ENCODE data around the gene TACC2.

TACC2 gene

DNA sequence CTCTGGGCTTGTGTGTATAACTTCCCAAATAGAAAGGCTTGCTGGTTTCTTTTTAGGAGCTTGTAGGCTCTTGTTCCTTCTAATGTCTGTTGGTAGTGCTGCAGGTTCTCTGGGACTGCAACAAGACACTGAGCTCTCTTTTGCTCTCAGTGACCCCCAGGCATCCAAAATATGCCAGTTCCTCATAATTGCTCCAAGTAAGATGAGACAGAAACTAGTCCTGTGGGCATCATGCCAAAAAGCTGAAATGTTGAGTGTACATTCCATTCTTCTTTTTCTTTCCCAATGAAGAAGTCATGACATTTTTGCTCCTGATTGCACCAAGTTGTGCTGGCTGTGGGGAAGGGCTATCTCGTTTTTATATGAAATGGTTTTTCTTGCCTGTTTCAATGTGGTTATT, 275.0 kb downstream of the TACC2 start:
- no peak for DNase-seq (ENCODE audit: extremely low read depth in 1 of 2, low read depth in 1 of 2)

DNA sequence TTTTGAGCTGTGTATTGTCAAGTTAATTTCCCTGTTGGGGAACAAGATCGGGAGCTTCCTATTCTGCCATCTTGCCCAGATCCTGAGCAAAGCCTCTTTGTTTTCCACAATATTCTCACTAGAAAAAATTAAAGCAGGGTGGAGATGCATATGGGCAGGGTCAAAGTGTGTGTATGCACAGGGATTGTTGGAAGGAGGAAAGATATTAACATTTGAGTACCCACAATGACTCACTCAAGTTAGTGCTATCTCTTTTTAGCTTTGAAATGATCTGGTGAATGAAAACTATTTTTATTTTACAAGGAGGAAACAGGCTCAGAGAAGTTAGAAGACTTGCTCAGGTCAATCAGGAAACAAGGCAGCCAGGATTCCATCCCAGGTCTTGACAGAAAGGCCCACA, 275.5 kb downstream of the TACC2 start:
- DNase-seq (ENCODE audit: extremely low read depth in 1 of 2, low read depth in 1 of 2): no peak

DNA sequence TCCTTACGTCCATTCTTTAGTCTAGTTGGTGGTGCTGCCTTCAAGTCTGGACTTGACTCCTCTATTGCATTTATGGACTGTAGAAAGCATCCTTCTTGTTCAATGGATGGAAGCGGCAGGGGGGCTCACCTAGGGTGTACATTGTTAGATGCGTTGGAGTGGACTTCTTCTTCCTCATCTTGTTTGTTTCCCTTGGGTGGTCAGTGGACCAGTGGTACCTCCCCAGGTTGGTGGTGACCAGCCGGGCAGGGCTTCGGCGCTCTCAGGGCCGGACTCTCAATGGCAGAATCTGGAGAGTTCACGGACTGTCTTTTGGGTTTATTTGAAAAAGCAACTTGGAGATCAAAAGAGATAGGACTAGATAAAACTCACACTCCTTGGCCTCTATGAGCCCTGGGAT, 276.0 kb downstream of the TACC2 start:
- DNase-seq (ENCODE audit: extremely low read depth in 1 of 2, low read depth in 1 of 2): no peak

DNA sequence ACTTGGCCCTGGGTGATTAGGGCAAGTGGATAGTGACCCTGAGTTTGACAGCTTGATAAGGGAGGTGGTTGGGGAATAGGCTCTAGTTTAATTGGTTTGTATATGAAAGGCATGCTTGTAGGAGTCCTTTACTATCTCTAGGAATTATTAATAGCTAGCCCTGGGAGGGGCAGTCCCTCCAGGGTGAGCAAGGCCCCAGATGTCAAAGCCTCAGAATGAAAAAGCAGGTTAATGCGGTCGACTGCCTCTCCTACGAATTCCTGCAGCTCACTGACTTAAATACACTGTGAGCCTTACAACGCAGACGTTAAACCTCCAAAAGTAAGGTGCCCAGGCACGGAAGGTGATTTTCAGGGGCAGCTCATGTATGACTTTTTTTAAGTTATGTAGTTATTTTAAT, 276.9 kb downstream of the TACC2 start:
- DNase-seq (ENCODE audit: extremely low read depth in 1 of 2, low read depth in 1 of 2): no peak

DNA sequence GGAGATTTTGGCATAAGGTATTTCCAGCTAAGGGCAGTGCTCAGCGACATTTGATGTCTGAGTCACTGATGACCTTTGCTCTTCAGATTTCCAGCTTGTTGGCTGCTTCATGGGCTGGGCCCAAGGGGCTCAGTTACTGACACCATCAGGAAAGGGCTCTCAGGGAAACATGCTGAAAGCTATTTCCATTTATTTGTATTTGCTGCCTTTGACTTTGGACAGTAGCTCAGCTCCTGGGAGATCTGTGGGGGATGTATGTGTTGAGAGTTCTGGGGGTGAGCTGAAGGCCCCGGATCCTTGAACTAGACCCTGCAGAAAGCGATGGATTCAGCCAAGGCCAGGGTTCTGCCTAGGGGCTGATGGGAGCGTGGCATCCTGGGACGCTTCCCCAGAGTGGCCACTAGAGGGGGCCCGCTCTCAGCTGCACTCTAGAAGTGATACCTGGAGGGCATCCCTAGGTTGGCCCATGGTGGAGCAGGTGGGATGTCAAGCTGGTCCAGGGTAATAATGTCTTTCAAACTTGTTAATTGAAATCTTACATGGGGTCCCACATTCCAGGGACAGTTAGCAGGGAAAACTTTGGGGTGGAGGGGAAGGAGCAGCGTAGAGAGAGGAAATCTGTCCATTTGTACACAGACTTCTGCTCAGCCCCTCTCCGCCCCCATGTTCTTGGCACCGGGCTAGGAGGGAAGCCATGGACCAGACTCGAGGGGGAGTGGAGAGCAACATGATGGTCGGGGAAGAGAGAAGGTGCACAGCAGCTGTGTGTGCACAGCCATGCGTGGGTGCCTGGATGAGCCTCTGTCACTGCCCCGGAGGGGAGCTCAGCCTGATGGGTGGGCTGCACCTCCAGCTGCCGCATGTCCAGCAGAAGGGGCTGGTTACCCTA, 279.1 kb downstream of the TACC2 start:
- peak; percentile 5 to 14 for DNase-seq (ENCODE audit: extremely low read depth in 1 of 2, low read depth in 1 of 2)

DNA sequence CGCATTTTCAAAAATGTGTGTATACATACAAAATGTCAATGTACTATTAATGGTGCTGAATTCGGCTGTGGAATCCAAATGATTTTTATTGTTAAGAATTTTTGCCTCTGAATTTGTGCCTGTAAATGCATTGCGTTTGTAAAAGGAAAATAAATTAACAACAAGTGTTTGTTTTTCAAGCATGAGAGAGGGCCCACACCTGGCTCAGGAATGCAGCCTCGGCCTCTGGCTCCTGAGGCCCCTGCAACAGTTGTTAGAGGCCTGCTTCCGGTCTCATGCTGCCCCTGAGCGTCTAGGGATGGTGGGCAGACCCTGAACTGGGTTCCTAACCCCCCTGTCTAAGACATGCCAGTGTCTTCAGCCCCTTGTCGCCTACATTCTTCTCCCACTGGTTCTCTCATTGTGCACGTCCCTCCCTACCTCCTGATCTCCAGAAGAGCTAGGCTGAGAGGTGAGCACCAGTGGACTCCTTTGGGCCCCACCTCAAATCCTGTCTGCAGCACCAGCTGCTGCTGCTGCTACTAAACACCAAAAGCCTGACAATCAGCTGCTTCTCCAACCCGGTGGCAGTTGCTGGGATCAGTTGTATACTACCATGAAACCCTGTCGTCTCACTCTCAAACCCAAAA, 280.2 kb downstream of the TACC2 start:
- no peak for DNase-seq (ENCODE audit: extremely low read depth in 1 of 2, low read depth in 1 of 2)

DNA sequence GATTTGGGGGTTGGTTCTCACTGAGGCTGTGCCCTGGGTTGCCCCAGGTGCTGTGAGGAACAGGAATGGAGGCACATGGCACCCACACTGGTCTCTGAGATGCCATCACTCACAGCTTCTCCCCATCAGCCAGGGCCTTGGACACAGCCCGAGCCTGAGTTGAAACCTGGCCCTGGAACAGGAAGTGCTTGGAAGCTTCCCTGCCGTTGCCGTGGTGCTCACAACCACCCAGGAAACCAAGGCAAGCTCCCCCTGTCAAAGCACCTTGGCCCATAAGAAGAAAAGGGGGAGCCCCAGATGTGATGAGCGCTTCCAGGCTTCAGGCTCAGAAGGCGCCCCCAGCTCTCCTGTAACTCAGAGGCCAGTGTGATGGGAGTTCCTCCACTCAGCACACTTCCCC, 282.1 kb downstream of the TACC2 start, which contains the start of gene BTBD16:
Gene BTBD16 (plus strand): TSS at position 221 of the 400 bp plus-strand sequence. CDS start 3,786 bp downstream, outside the sequence.
- DNase-seq (ENCODE audit: extremely low read depth in 1 of 2, low read depth in 1 of 2): no peak

DNA sequence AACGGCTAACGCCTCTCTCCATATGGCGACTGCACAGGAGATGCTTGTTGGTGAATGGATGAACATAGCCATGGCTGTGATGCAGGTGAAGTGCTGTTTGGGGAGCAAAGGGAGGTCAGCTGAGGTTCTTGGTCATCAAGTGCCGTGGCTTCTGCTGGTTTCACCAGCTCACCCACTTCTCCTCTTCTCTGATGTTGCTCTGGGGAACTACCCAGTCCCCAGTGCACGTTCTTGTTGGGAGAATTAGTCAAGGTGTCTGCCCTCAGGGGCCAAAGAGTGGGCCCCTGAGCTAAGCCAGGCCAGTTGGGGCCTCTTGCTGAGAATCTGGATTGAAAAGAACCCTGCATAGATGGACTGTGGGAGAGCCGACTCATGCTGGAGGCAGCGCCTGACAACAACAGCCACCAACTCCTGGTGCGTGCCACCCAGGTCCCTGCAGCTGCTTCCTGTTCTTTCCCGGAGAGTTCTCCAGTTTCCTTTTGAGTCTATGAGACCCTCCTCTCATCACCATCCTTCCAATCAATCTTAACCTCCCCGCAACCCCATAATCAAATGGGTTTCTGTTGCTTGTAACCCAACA, 285.1 kb downstream of the TACC2 start:
- DNase-seq (ENCODE audit: extremely low read depth in 1 of 2, low read depth in 1 of 2): no peak

DNA sequence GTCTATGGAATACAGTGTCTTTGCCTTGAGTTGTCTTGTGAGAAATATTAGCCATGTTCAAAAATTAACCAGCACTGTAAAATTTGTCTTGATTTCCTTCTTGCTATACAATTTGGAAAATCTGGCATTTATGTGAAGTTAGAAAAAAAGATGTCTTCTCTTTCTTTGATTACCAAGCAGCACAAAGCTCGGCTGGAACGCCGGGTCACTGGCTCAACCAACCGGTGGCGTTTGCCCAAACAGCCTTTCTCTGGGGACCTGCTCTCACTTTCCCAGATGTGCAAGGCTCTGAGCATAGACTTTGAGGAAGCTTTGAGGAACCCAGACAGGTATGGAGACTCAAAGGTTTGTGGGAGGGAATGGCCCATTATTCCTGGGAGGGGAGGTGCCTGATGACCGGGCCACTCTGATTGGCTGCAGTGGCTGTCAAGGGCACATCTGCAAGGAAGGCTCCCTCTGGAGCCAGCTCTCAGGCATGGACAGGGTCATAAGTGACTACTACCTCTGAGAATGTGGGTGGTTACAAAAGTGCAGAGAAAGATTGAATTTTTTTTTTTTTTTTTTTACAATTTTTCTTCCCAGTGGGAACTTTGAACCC, 287.7 kb downstream of the TACC2 start:
- DNase-seq (ENCODE audit: extremely low read depth in 1 of 2, low read depth in 1 of 2): no peak

DNA sequence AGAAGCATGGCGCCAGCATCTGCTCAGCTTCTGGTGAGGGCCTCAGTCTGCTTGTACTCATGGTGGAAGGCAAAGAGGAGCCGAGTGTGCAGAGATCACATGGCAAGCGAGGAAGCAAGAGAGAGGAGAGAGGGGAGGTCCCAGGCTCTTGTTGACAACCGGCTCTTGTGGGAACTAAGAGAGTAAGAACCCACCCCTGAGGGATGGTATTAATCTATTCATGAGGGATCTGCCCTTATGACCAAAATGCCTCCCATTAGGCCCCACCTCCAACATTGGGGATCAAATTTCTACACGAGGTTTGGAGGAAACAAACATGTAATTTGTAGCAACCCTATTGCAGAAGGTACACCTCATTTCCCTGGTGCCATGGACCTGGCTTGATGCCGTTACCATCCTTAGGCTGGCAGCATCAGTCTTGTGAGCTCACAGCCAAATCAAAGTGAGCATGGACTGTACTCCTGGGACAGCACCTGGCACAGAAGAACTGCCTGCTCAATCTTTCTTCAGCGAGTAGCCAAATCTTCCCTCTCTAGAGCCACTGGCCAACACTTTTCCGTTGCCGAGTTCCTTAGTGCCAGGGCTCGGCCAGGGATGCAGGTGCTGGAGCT, 288.7 kb downstream of the TACC2 start:
- no peak for DNase-seq (ENCODE audit: extremely low read depth in 1 of 2, low read depth in 1 of 2)

DNA sequence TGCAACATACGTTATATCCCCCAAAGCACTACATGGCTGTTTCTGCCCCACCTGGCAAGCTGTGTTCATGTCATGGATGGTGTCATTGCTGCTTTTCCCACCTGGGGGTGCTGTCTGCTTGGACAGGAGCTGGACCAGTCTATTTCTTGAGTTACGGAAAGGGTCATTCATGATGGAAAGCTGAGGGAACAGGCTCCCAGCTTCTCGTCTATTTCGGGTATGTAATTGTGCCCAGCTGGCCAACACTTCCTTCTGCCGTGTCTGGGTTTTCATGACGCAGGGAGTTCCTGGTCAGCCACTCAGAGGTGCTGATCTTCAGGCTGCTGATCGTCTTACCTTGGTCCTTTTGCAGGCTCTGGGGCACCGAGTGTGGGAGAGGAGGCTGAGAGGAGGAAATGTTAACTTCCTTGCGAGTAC, 290.8 kb downstream of the TACC2 start:
- no peak for DNase-seq (ENCODE audit: extremely low read depth in 1 of 2, low read depth in 1 of 2)

DNA sequence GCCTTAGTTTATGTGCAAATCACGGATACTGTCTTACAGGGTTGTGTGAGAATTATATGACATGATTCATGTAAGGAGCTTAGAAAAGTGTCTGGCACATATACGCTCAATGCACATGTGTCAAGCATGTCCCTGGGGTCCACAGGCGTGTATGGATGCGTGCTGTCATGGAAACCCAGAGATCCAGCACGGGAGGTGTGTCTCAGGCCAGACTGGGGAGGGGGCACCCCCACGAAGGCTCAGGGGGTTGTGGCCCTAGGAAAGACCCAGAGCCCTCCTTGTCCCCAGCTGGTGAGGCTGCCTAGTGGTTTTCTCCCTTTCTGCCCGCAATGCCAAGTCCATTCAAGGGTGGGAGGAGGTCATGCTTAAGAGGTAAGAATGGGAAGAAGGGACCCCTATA, 291.2 kb downstream of the TACC2 start:
- DNase-seq (ENCODE audit: extremely low read depth in 1 of 2, low read depth in 1 of 2): no peak

DNA sequence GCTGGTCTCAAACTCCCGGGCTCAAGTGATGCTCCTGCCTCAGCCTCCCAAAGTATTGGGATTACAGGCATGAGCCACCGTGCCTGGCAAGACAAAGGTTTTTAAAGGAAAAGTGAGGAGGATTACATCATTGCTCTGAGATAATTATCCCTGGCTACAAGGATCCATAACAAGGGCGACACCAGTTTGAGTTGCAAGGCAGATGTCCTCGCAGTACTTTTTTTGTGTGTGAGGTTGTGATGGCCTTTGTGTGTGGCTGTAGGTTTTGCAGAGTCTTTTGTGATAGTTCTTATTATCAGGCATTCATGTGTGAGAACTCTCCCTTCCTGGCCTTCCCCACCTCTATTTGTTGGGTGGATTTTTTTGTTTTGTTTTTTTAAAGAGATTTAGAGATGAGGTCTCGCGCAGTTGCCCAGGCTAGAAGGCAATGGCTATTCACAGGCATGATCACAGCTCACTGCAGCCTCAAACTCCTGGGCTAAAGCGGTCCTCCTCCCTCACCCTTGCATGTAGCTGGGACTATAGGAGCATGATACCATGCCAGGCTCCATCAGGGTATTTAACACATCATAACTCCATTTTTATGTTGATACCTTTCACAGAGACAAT, 292.2 kb downstream of the TACC2 start:
- no peak for DNase-seq (ENCODE audit: extremely low read depth in 1 of 2, low read depth in 1 of 2)

DNA sequence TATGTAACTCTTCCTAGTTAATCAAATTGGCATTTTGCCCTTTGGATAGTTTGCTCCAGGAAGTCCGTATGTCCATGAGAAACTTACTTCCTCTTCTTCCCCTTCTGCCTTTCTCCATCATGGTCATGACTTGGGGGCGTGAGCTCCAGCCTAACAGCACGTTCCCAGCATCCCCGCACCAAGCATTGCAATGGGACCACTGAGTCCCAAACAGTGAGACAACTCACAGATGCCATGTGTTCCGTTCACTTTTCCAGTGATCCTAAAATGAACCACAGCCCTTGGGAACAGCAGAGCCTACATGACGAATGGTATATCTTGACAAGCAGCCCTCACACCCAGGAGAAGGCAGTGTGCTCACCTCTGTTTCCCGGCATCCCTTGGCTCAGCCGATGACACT, 292.8 kb downstream of the TACC2 start:
- DNase-seq (ENCODE audit: extremely low read depth in 1 of 2, low read depth in 1 of 2): no peak

DNA sequence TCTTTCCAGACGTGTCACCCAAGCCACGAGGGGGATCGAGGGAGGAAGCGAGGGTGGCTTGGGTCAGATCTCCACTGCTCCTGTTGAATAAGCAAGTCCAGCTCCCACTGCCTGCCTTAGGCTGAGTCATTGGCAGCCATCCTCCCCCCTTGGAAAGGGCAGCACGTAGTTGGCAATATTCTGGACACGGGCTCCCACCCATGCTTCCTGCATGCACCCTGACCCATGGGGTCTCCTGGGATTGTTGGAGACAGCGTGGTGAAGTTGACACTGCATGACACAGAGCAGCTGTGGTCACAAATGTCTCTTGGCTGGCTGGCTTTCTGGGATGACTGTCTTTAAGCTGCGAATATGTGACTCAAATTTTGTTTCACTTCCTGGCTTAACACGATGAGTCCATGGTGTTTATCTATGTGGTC, 293.3 kb downstream of the TACC2 start:
- no peak for DNase-seq (ENCODE audit: extremely low read depth in 1 of 2, low read depth in 1 of 2)

DNA sequence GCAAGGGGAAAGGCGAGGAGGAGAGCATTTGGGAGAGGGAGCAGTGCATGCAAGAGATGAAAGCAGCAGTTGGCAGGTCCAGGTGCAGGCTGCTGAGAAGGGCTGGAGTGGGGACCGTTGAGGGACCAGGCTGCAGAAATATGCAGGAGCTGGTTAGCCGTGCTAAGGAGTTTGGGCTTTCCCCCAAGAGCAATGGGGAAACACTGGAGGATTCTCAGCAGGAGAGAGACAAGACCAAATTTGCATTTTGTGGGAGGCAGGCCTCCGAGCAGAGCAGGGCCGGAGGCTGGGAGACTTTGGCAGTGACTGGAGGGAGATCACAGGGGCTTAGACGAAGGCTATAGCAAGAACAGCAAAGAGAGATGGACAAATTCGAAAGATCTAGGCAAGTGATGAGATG, 293.9 kb downstream of the TACC2 start:
- DNase-seq (ENCODE audit: extremely low read depth in 1 of 2, low read depth in 1 of 2): no peak

DNA sequence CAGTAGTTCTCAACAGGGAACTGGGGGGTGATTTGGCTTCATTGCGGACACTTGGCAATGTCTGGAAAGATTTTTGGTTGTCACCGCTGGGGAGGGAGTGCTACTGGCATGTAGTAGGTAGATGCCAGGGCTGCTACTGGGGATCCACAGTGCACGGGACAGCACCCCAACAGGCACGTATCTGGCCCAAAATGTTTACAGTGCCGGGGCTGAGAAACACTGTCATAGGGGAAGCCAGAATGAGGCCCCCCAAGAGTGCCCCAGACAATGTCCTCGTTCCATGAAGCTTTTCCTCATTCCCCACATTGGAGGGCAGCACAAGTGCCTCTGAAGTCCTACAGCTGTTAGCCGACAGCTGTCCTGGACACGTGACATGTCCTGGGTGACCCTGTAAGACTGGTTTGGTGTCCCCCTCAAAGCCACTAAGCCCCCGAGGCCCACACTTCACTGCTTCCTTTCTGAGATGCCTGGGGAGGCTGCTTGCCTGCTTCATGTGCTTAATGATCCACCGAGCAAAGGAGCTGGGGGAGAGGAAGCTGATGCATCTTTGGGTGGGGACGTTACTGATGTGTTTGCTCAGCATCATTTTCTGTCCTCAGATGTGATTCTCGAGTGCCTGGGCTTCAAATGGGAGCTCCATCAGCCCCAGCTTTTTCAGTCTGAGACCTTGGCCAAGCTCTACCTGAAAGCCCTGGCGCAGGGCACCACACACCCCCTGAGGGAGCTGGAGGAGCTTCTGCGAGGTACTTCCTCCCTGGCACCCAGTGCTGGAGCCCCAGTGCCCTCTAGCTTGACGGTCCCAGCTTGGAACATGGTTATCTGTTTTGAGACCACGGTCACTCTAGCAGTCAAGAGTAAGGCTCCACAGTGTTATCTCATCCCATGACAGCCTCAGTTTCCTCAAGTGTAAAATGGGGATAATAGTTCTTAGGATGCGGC, 296.8 kb downstream of the TACC2 start:
- no peak for DNase-seq (ENCODE audit: extremely low read depth in 1 of 2, low read depth in 1 of 2)

DNA sequence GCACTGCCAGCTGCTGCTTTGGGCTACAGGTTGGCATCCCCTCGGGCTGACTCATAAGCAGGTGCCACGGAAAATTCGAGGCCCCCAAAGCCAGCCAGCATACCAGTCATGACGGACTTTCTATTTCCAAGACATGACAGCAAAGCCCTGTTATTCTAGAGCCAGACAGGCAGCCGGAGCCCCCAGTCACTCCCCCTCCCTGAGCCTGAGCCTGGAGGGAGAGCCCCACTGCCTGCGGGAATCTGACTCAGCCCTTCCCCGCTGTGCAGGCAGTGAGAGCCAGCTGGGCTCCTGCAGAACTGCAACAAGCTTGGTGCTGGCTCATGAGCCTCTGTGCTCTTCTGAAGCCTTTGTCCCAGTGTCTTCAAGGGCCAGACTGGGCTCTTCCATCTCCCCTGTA, 297.9 kb downstream of the TACC2 start:
- no peak for DNase-seq (ENCODE audit: extremely low read depth in 1 of 2, low read depth in 1 of 2)

DNA sequence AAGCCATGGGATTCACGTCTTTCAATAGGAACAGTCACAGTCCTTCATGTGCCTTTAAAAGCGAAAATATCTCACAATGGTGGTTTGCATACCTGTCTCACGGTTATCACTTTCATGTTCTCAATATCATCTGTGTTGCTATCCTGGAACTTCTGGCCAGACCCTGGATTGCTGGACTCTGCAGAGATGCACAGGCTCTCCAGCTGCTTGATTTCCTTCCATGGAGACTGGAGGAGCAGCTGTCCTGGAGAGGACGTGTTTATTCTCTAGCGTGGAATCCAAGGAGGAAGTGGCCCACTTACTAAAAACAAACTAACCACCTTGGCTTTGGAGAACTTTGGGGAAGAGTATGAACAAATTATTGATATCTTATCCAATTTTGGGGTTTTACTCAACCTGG, 298.6 kb downstream of the TACC2 start:
- DNase-seq (ENCODE audit: extremely low read depth in 1 of 2, low read depth in 1 of 2): no peak

DNA sequence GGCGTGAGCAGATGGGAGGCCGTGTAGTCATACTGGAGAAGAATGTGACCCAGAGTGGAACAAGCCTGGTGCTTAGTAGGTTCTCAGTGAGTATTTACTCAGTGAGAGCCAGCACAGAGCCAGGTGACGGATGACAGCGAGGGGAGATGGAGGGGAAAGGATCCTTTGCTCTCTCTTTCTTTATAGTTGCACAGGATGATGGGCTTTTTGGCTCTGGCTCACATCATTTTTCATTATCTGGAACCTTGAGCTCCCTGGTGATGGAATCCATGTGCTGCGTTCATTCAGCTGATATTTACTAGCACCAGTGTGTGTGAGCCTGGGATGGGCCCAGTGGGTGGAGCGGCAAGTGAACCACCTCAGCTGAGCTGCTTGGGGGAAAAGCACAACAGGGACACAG, 299.3 kb downstream of the TACC2 start:
- DNase-seq (ENCODE audit: extremely low read depth in 1 of 2, low read depth in 1 of 2): no peak
